ENCODE results near the gene UBE2O.

Gene UBE2O

GRCh38 chr17:76491271-76492122 lies 38.5 kb upstream of the UBE2O start:
- Histone ChIP-seq H3K27me3 (no peaks in the 10 kb centered on the region), H3K9me3 (no peaks in the 10 kb centered on the region), H3K4me1 (peaks cover 0 to 10% (median 2%) of the 10 kb centered on the region in 4 donors), H3K27ac (no peak overlapping the region), H3K4me3 (no peak overlapping the region), H3K36me3 (peaks cover 0 to 7% (median 0%) of the 10 kb centered on the region in 3 donors)
- intact Hi-C loops (cut with DNase I; ENCODE audit: low total_unique reads), result no loop called here
- DNase-seq, result no peak
- no peak for TF ChIP-seq CTCF (IDR thresholded peaks at IDR 0.05)

DNA sequence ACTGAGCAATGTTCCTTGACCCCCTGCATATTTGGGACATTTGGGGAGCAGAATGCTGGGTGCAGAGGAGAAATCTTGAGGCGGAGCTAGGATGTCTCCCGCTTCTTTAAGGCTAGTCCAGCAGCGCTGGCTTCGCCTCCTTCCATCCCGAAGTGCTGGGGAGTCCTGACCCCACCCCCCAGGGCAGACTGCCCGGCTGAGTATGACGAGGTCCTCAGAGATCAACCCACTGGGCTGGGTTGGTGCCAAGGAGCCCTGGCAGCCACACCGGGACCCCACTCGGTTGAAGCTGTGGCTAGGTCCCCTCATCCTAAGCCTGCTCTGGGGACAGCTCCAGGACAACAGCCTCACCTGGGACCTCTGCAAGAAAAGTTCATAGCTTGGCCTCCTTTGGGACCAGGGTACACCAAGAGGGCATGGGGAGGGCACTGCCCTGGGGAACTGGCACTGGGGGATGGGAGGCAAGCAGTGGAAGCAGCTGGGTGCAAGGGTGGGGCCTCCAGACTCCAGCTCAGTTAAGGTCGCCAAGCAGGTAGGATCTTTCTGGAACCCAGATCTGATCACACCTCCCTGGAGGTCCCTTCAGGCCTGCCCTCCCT lies 37.3 kb upstream of the UBE2O start:
- DNase-seq, result no peak
- Histone ChIP-seq H3K27me3 (no peaks in the 10 kb centered on the region), H3K4me3 (no peak overlapping the region), H3K4me1 (peaks cover 0 to 10% (median 2%) of the 10 kb centered on the region in 4 donors), H3K27ac (no peak overlapping the region), H3K9me3 (no peaks in the 10 kb centered on the region), H3K36me3 (peaks cover 0 to 7% (median 0%) of the 10 kb centered on the region in 3 donors)
- no peak for TF ChIP-seq CTCF (IDR thresholded peaks at IDR 0.05)
- intact Hi-C loops (cut with DNase I; ENCODE audit: low total_unique reads), result no loop called here

DNA sequence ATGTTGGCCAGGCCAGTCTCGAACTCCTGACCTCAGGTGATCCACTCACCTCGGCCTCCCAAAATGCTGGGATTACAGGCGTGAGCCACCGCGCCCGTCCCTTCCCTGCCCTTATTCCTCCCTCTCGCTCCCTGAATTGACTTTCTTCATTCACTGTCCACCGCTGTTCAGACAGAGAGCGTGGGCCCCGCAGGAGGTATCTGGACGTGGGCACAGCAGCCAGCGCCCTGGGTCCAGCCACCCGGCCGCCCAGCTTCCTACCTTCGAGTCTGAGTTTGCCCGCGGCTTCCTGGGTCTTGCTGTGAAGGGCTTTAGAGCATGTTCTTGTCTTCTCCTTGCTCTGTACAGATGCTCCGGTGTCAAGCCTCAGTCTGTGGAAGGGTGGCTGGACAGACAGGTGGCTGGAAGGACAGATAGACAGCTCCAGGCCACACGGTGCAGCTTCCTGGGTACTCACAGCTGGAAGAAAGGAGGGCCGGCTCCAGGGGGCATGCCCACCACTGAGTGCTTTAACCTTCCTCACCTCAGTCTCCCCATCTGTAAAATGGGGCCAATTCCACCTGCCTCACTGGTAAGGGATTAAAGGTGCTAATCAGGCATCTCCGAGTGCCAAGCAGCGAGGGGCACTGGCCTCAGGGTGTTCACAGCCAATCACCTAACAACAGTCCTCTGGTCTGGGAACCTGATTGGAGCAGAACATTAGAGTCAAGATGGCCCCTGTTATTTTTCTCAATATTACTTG lies 34.7 kb upstream of the UBE2O start:
- no peak overlapping the region for H3K27ac ChIP-seq
- intact Hi-C loops (cut with DNase I; ENCODE audit: low total_unique reads), result no loop called here

GRCh38 chr17:76485569-76485968 lies 32.6 kb upstream of the UBE2O start:
- no peaks in the 10 kb centered on the region for H3K4me1 ChIP-seq
- H3K4me3 ChIP-seq, result no peak overlapping the region
- no peaks in the 10 kb centered on the region for H3K27me3 ChIP-seq
- no peak for TF ChIP-seq CTCF (IDR thresholded peaks at IDR 0.05)
- no peak overlapping the region for H3K27ac ChIP-seq
- intact Hi-C loops (cut with DNase I; ENCODE audit: low total_unique reads), result no loop called here
- H3K36me3 ChIP-seq, result peaks cover 0 to 16% (median 0%) of the 10 kb centered on the region in 3 donors
- peak in 1 of 2 donors; percentile 59 for DNase-seq
- no peaks in the 10 kb centered on the region for H3K9me3 ChIP-seq

More for the DNA sequence above, 34.7 kb upstream of the UBE2O start:
- no peak overlapping the region for H3K4me3 ChIP-seq
- no peak for TF ChIP-seq CTCF (IDR thresholded peaks at IDR 0.05)
- H3K27me3 ChIP-seq, result no peaks in the 10 kb centered on the region
- H3K36me3 ChIP-seq, result peaks cover 0 to 7% (median 0%) of the 10 kb centered on the region in 3 donors
- no peaks in the 10 kb centered on the region for H3K9me3 ChIP-seq
- H3K4me1 ChIP-seq, result no peaks in the 10 kb centered on the region
- DNase-seq, result no peak

- H3K4me3 ChIP-seq, result no peak overlapping the region
- TF ChIP-seq CTCF (IDR thresholded peaks at IDR 0.05), result no peak
- H3K9me3 ChIP-seq, result no peaks in the 10 kb centered on the region
- no peaks in the 10 kb centered on the region for H3K4me1 ChIP-seq
- intact Hi-C loops (cut with DNase I; ENCODE audit: low total_unique reads), result no loop called here
- H3K27me3 ChIP-seq, result no peaks in the 10 kb centered on the region
- H3K27ac ChIP-seq, result no peak overlapping the region
- DNase-seq, result no peak
- peaks cover 0 to 22% (median 0%) of the 10 kb centered on the region in 3 donors for H3K36me3 ChIP-seq
These were observed 31.3 kb upstream of the UBE2O start for GRCh38 chr17:76484228-76484725.
